Suprapubic skin (tissue), 4 donors: ENCODE measurements around the gene IPO5. TPM values are rescaled to one million over a fixed set of nuclear protein-coding genes. Genes with fewer than 3 reads are reported as not detected.

Experiments used
- DNase-seq, 2 donors: peaks; one replicate each; pipeline ENCODE4 v3.0.0-alpha.2; 2019; ENCODE audit warnings: low spot score in 2 of 2
- H3K27ac ChIP-seq: fragments of 200-600 bp; sonication (generic); one replicate; pipeline ENCODE4 v1.5.1; 2019
- H3K27me3 ChIP-seq: fragments of 200-600 bp; sonication (generic); one replicate; pipeline ENCODE4 v1.5.1; 2019
- H3K36me3 ChIP-seq: fragments of 200-600 bp; sonication (generic); one replicate; pipeline ENCODE4 v1.5.1; 2019
- H3K4me1 ChIP-seq: fragments of 200-600 bp; sonication (generic); one replicate; pipeline ENCODE4 v1.5.1; 2019
- H3K4me3 ChIP-seq: fragments of 200-600 bp; sonication (generic); one replicate; pipeline ENCODE4 v1.5.1; 2019; ENCODE audit warnings: mild to moderate bottlenecking
- H3K9me3 ChIP-seq: fragments of 200-600 bp; sonication (generic); one replicate; pipeline ENCODE4 v1.5.1; 2019
- EP300 ChIP-seq: sonication (generic); formaldehyde crosslinking; IDR thresholded peaks from one replicate; pipeline ENCODE4 v1.6.1; 2017; ENCODE audit warnings: antibody characterized with exemption
- POLR2A ChIP-seq, 2 donors: fragments of 450-650 bp; IDR thresholded peaks; one replicate each; pipeline ENCODE4 v1.6.1; 2017; ENCODE audit warnings: antibody characterized with exemption in 2 of 2, mild to moderate bottlenecking in 2 of 2, moderate library complexity in 2 of 2
- POLR2AphosphoS5 ChIP-seq, 3 donors: sonication (generic); formaldehyde crosslinking; IDR thresholded peaks; one replicate each; pipeline ENCODE4 v1.6.1; 2017; ENCODE audit warnings: antibody characterized with exemption in 3 of 3
- WGBS: methylation state at CpG from one replicate; pipeline ENCODE4 v1.1.5; 2018; 5-methylcytosine and 5-hydroxymethylcytosine counted together
- total RNA-seq, 4 donors: library from RNA; depleted of rRNA; stranded (reverse); fragments of >200 nt; gene quantifications; one replicate each; pipeline ENCODE4 v1.1.0, GENCODE V29; 2016
- TF ChIP-seq, protein P1 (sequence below), 2 donors: fragments of 200-600 bp in 1 of 2; fragments of 450-650 bp in 1 of 2; sonication (generic) in 1 of 2; IDR thresholded peaks; one replicate each; pipeline ENCODE4 v1.5.1; 2016 to 2019; ENCODE audit warnings: antibody characterized with exemption in 2 of 2, mild to moderate bottlenecking in 1 of 2, moderate library complexity in 1 of 2

Gene IPO5
- total RNA-seq, 4 donors from 2014 or later = 78.8 to 93.8 (median 82.4) TPM

- H3K27me3 ChIP-seq = peaks cover 5% of the 10 kb centered on the region
- H3K27ac ChIP-seq = no peak overlapping the region
- H3K9me3 ChIP-seq = no peaks in the 10 kb centered on the region
- no peaks in the 10 kb centered on the region for H3K4me1 ChIP-seq
- WGBS = 87% methylated on average over 6 of the region's 7 CpGs
- H3K4me3 ChIP-seq = no peak overlapping the region
- no peaks in the 10 kb centered on the region for H3K36me3 ChIP-seq
- no peak for TF ChIP-seq EP300
- TF ChIP-seq, protein P1, sequence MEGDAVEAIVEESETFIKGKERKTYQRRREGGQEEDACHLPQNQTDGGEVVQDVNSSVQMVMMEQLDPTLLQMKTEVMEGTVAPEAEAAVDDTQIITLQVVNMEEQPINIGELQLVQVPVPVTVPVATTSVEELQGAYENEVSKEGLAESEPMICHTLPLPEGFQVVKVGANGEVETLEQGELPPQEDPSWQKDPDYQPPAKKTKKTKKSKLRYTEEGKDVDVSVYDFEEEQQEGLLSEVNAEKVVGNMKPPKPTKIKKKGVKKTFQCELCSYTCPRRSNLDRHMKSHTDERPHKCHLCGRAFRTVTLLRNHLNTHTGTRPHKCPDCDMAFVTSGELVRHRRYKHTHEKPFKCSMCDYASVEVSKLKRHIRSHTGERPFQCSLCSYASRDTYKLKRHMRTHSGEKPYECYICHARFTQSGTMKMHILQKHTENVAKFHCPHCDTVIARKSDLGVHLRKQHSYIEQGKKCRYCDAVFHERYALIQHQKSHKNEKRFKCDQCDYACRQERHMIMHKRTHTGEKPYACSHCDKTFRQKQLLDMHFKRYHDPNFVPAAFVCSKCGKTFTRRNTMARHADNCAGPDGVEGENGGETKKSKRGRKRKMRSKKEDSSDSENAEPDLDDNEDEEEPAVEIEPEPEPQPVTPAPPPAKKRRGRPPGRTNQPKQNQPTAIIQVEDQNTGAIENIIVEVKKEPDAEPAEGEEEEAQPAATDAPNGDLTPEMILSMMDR (IDR thresholded peaks at IDR 0.05) = no peak
- no peak for TF ChIP-seq POLR2AphosphoS5 (IDR thresholded peaks at IDR 0.05)
- DNase-seq = no peak
Observed at GRCh38 chr13:98059276-98059675, 105.8 kb downstream of the IPO5 start.

DNA sequence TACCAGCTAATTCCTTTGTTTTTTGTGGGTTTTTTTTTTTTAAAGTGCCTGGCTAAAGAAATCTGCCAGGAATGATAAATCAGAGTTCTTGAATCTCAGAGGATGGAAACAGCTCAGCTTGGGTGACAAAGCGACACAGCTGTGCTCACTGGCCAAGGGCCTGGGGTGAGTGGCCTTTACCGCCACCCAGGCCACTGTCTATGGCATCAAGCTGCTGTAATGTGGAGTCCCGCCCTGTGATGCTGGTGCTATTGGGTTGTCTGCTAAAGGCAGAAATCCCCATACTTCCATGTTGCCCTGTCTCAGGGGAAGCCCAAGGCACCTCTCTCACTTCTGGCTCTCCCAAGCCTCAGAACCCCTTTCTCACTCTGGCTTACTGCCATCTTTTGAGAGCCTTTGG lies 106.8 kb downstream of the IPO5 start:
- Histone ChIP-seq H3K27ac (no peak overlapping the region), H3K36me3 (no peaks in the 10 kb centered on the region), H3K27me3 (peaks cover 3% of the 10 kb centered on the region), H3K4me1 (no peaks in the 10 kb centered on the region), H3K4me3 (no peak overlapping the region), H3K9me3 (no peaks in the 10 kb centered on the region)
- TF ChIP-seq, protein P1 (IDR thresholded peaks at IDR 0.05) = no peak
- TF ChIP-seq EP300 (no peak), POLR2A (IDR thresholded peaks at IDR 0.05) (no peak)
- 86% methylated on average over 3 of the region's 3 CpGs for WGBS
- DNase-seq = no peak

DNA sequence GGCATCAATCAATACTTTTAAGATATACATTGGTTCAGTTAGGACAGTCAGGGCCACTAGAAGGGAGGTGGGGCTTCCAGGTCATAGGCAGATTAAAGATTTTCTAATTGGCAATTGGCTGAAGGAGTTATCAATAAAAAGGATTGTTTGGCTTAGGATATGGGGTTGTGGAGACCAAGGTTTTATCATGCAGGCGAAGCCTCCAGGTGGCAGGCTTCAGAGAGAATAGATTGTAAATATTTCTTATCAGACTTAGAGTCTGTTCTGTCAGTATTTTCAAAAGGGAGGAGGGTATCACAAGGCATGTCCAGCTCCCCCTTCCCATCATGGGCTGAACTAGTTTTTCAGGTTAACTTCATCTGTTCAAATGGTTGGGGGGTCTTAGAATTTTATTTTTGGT lies 112.0 kb downstream of the IPO5 start:
- H3K9me3 ChIP-seq = no peaks in the 10 kb centered on the region
- H3K4me1 ChIP-seq = no peaks in the 10 kb centered on the region
- 83% methylated on average over 1 of the region's 1 CpG for WGBS
- DNase-seq = no peak
- no peak overlapping the region for H3K4me3 ChIP-seq
- TF ChIP-seq, protein P1 (IDR thresholded peaks at IDR 0.05) = no peak
- TF ChIP-seq POLR2AphosphoS5 (IDR thresholded peaks at IDR 0.05) (no peak), EP300 (no peak), POLR2A (IDR thresholded peaks at IDR 0.05) (no peak)
- H3K36me3 ChIP-seq = no peaks in the 10 kb centered on the region
- no peaks in the 10 kb centered on the region for H3K27me3 ChIP-seq
- no peak overlapping the region for H3K27ac ChIP-seq

- H3K36me3 ChIP-seq = no peaks in the 10 kb centered on the region
- TF ChIP-seq, protein P1 (IDR thresholded peaks at IDR 0.05) = no peak
- TF ChIP-seq EP300 (no peak), POLR2A (IDR thresholded peaks at IDR 0.05) (no peak), POLR2AphosphoS5 (IDR thresholded peaks at IDR 0.05) (no peak)
- no peaks in the 10 kb centered on the region for H3K4me1 ChIP-seq
- no peaks in the 10 kb centered on the region for H3K9me3 ChIP-seq
- H3K4me3 ChIP-seq = no peak overlapping the region
- WGBS = 71% methylated on average over 4 of the region's 4 CpGs
- no peak for DNase-seq
- no peaks in the 10 kb centered on the region for H3K27me3 ChIP-seq
- no peak overlapping the region for H3K27ac ChIP-seq
Observed at GRCh38 chr13:98066636-98067035, 113.2 kb downstream of the IPO5 start.

DNA sequence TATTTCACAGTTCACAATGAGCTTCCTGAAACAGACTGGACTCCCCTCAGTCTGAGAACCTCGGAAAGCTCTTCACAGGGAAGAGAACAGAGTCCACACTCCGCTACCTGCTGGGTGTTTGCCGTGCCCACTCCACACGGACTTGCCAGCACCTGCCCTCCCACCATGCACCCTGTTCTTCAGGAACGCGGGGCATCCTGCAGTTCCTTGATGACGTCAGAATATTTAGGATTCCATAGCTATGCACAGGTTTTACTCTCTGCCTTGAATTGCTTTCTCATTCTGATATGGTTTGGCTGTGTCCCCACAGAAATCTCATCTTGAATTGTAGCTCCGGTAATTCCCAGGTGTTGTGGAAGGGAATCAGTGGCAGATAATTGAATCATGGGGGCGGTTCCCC lies 115.0 kb downstream of the IPO5 start:
- H3K36me3 ChIP-seq = no peaks in the 10 kb centered on the region
- 38% methylated on average over 9 of the region's 9 CpGs for WGBS
- H3K4me3 ChIP-seq = no peak overlapping the region
- no peaks in the 10 kb centered on the region for H3K4me1 ChIP-seq
- H3K27me3 ChIP-seq = no peaks in the 10 kb centered on the region
- TF ChIP-seq, protein P1 (IDR thresholded peaks at IDR 0.05) = no peak
- TF ChIP-seq EP300 (no peak), POLR2AphosphoS5 (IDR thresholded peaks at IDR 0.05) (no peak), POLR2A (IDR thresholded peaks at IDR 0.05) (no peak)
- DNase-seq = no peak
- no peak overlapping the region for H3K27ac ChIP-seq
- H3K9me3 ChIP-seq = no peaks in the 10 kb centered on the region
